HG03103 (cell line): ENCODE data around the gene ANKRD52.

Source experiments
- ATAC-seq: cut with Tn5 transposase; IDR thresholded peaks from one replicate; pipeline ENCODE4 v1.9.1; 2021; ENCODE audit warnings: low read depth; ENCODE audit not compliant: unreplicated experiment

Gene ANKRD52

DNA sequence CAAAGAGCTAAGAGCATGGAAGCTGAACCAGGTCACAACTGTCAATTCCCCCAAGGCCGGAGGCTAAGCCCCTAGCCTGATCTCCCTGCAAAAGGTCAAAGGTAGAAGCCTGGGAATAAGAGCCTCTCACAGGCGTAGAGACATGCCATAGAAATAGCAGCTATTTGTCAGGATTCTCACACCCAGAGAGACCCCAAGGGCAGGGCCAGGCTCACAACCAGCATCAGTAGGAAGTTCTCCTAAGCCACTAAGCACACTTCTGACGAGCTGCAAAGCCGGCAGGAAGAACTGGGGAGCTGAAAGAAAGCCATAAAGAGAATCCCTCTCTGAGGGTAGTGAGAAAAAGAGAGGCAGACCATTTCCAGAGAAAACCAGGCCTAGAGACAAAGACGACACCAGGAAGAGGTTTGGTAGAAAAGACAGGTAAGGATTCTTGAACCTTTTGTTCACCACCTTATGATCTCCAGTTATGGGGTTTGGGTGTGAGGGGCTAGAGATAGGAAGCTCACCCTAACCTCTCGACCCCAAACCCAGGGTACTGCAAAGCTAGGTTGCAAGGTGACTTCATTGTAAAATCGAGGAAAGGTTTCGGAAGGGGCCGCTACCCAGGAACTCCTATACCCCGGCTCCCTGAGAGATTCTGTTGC lies 69.9 kb downstream of the ANKRD52 start:
- no peak for ATAC-seq
